Right forelimb (tissue), 1 donor: ENCODE measurements around the gene DNAI1.
A peak's percentile ranks its signal among the peaks of the same experiment; 100 is the strongest.
"Not testable (repeated sequence)": the region's sequence is repeated elsewhere in the genome, so short reads cannot be mapped to it uniquely, and the experiment has no call there.

Experiments
- DNase-seq: peaks from one replicate; pipeline ENCODE4 v3.0.0-alpha.2; 2018

Gene DNAI1

GRCh38 chr9:34458013-34458958 is at the start of gene DNAI1, which contains the start of gene FAM219A:
Gene DNAI1, plus strand, starts transcription at chr9:34458805. Its CDS starts 201 bp downstream, at chr9:34459006.
Gene FAM219A, minus strand, starts transcription at chr9:34458570. Its CDS starts 307 bp downstream, at chr9:34458263.
- DNase-seq: peak; percentile 99

GRCh38 chr9:34409154-34409553 is 49.5 kb upstream of the DNAI1 start:
- DNase-seq: no peak

GRCh38 chr9:34412336-34412735 is 46.3 kb upstream of the DNAI1 start:
- no peak for DNase-seq

- peak; percentile 64 for DNase-seq
These were observed 45.3 kb upstream of the DNAI1 start for GRCh38 chr9:34413231-34413852.

- DNase-seq: no peak
These were observed 40.9 kb upstream of the DNAI1 start for GRCh38 chr9:34417734-34418133.

- no peak for DNase-seq
These were observed 38.7 kb upstream of the DNAI1 start for GRCh38 chr9:34419716-34420504.

- no peak for DNase-seq
These were observed 32.1 kb upstream of the DNAI1 start for GRCh38 chr9:34426347-34427074.

GRCh38 chr9:34428325-34428958 is 30.2 kb upstream of the DNAI1 start:
- DNase-seq: no peak

GRCh38 chr9:34430843-34431437 is 27.7 kb upstream of the DNAI1 start:
- DNase-seq: peak; percentile 79

- no peak for DNase-seq
These were observed 26.9 kb upstream of the DNAI1 start for GRCh38 chr9:34431667-34432066.

- peak; percentile 53 for DNase-seq
These were observed 21.3 kb upstream of the DNAI1 start for GRCh38 chr9:34437006-34437925.

- not testable (repeated sequence) for DNase-seq
These were observed 20.7 kb upstream of the DNAI1 start for GRCh38 chr9:34437926-34438307.

- DNase-seq: not testable (repeated sequence)
These were observed 20.1 kb upstream of the DNAI1 start for GRCh38 chr9:34438465-34438864.

- DNase-seq: no peak
These were observed 18.6 kb upstream of the DNAI1 start for GRCh38 chr9:34440017-34440416.

- DNase-seq: no peak
These were observed 15.8 kb upstream of the DNAI1 start for GRCh38 chr9:34442770-34443169.

GRCh38 chr9:34443533-34443932 is 15.1 kb upstream of the DNAI1 start:
- no peak for DNase-seq

- no peak for DNase-seq
These were observed 14.6 kb upstream of the DNAI1 start for GRCh38 chr9:34443976-34444375.

- DNase-seq: no peak
These were observed 12.1 kb upstream of the DNAI1 start for GRCh38 chr9:34446468-34446891.

GRCh38 chr9:34446951-34447350 is 11.7 kb upstream of the DNAI1 start:
- no peak for DNase-seq

GRCh38 chr9:34450644-34451043 is 8.0 kb upstream of the DNAI1 start:
- no peak for DNase-seq
